Stimulated activated CD4-positive, alpha-beta T cell treated with anti-CD3 and anti-CD28 coated beads, Interleukin-2, amount 100 ng/mL, for 48 hours (primary cell): ENCODE results near the gene GATAD2B.
A peak's percentile ranks its signal among the peaks of the same experiment; 100 is the strongest.
"Not testable (repeated sequence)": the region's sequence is repeated elsewhere in the genome, so short reads cannot be mapped to it uniquely, and the experiment has no call there.

Source experiments
- DNase-seq, 2 donors: peaks; one replicate each; pipeline ENCODE4 v3.0.0-alpha.2; 2020

Gene GATAD2B

DNA sequence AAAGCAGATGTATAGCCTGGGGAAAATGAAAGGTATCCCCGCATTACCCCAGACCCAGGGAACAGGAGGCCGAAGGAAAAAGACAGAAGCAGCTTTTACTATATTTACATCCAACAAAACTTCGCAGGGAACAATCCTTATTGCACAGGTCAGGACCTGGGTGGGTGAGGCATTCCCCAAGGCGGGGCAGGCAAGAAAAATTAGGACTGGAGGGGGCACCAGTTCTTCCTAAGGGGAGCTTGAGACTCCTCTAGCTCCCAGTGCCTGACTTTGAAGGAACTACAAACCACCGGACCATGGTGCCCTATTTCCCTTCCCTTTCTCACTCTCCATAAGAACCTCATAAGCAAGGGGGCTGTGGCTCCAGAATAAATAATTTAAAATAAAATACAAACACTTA is 6.7 kb upstream of the GATAD2B start:
- DNase-seq = no peak

DNA sequence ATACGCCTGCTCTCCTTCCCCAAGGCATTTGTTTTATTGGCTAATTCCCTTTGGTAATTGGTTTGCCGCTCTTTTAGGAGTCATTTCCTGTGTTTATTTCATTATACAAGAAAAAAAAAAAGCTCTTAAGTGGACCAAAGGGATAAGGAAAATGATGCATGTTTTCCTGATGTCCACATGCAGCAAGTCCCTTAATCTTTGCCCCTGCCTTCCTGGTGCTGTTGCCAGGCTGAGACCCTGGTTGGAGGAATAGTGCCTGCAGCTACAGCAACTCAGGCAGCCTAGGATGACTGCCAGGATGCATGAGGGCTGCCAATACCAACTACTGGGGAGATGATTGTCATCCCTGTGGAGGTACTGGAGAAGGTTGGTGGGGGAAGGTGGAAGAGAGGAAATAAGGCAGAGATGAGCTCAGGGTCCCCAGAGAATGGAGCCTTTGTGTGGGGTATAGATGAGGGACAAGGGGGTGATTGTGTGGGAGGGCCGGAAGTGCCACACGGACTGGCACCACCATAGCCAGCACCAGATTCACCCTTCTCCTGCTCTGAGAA is 6.1 kb upstream of the GATAD2B start:
- no peak for DNase-seq

DNA sequence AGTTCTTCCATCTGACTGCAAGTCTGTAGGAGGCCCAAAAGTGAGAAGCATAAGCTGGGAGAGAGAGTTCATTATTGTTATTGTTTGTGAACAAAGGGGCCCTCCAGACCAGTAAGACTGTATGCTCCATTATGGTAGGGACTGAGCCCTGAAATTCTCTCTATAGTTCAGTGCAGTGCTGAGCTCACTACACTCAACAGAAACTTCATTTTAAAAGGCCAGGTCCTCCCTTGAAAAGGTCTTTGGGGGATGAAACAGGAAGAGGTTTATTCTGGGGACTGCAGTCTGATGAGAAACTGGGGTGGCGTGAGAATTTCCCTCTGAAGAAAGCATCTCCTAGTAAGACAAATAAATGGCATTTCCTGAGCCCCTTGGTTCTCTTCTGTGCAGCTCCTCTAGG is 5.5 kb upstream of the GATAD2B start:
- no peak for DNase-seq

DNA sequence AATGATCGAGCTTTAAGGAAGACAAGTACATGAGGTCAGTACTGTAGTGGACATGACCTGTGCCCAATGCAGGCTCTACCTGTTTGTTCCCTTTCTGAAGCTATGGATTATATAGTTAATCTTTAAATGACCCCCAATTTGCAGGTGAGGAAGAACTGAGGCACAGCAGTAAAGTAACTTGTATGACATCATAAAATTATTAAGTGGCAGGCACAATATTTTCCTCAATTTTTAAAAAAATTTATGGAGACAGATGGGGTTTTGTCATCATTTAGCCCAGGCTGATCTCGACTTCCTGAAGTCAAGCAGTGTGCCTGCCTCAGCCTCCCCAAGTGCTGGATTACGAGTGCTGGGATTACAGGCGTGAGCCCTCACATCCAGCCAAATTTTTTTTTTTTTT is 3.6 kb upstream of the GATAD2B start:
- DNase-seq = no peak

DNA sequence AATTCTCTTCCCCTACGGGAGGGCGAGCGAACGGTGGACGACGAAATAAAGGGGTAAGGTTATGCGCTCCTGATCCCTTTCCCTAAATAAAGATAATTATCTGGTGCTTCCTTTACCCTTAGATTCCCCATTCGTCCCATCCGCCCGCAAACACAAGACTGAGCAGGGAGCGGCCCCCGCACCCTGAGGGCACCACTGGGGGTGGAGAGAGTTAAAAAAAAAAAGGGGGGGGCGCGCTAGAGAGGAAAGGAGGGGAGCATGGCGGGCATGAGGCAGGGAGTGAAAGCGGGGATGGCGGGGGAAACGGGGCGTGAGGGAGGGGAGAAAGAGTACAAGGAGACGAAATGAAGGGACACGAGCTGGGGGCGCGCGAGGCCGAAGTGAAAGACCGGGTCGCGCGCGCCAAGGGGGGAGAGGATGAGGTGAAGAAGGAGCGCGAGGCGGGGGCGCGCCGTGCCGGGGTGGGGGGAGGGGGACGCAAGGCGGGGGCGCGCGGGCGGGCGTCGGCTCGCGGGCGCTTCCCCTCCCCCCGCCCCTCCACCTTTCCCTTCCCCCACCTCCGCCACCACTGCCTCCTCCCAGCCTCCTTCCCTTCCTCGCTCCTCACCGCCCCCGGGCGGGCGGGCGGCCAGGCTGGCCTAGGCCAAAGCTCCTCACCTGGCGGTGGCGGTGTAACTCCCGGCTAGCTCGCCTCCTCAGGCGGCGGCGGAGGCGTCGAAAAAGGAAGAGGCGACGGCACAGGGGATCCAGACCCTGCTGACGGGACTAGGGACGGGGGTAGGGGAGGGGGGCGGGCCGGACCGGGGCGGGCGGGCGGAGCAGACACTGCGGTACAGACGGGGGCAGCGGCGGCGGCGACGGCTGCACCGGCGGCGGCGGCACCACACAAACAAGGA is 448 bp downstream of the GATAD2B start:
- peak; percentile 52 to 56 for DNase-seq

DNA sequence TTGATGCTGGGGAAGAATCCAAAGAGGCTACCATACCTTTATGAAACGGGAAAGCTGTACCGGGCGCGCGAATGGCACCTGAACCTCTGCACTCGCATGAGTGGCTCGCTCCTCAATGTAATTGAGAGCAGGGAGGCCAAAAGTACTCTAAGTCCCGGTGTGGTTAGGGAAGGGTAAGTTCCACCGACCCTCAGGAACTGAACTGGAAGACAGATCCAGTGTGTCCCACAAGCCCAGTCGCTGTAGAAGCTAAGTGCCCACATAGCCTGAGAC is 1.0 kb downstream of the GATAD2B start:
- no peak for DNase-seq

DNA sequence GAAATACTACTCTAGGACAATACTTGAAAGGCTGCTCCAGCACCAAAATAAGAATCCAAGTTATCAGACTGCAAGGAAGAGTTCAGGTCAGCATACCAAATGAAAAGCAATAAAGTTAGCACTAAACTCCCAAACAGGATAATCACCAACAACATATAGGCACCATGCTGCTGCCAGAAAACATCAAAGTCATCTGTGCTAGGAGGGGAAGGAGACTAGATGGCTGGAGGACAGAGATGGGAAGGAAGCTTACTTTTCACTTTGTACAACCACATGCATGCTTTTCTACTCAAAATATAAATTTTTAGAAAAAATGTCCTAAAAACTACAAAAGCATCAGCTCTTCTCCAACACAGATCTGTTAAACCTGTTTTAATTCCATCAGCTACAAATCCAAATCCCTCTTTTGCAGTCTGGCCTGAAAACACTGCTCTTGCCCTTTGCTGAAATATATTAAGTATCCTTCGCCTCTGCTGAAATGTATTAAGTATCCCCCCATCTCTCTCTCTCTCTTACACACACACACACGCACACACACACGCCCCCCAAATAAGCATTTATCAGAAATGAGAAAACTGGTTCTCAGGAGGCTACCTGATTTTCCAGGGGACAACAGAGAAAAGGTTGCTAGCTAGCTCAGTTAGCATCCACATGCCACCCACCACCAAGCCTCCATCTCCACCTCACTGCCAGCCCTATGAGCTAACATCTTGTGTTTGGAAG is 1.5 kb downstream of the GATAD2B start:
- DNase-seq = no peak

DNA sequence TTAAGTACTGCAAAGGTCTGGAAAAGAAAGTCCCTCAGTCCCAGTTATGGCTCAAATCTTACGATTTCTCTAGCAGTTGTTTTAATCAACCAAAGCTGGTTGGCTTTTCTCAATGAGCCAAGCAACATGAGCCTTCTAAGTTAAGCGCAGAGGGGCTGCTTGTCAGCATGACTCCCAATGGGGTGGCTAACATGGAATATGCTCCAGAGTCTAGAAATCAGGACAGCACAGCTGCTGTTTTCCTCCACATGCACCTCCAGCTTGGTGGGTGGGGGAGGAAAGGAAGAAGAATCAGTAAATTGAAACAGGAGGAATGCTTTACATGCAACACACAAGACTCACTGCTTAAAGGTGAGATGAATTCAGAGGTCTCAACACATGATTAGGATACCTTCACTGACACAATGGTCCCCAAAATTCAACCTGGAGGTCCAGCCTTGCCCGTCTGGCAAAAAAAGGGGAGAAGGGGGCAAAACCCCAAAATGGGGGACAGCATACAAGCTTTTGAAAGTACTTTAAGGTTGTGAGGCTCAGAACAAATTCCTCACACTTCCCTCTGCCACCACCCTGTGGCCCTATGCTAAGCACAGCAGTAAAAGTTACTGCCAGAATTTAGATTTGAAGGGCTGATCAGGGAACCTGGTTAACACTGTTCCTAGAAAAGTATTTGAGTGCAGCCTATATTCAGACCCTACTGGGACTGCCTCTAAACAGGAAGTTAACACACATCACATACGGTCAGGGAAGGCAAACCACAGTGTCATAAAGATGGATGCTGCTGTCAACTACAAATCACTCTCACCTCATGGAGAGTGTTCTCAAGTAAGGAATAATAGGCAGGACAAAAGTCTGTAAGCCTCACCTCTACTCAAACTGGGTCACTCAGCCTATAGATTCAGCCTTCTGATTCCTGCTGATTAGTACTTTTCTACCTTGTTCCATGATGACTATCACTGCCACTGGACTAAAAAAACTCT is 2.6 kb downstream of the GATAD2B start:
- no peak for DNase-seq

DNA sequence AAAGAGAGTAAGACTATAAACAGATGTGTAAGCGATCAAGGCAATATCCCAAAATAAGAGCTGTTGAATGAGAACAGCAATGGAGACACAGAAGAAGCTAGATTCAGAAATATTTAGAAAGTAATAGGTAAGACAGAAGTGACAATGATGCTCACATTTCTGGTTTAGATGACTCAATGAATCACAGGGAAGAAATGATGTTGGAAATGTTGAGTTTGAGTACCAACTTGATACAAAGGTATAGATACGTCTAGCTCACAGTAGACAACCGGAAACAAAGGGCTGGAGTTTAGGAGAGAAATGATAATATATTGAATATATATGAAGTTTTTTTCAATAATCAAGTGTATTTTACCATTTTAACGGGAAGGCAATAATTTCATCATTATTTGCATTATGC is 6.5 kb downstream of the GATAD2B start:
- no peak for DNase-seq

DNA sequence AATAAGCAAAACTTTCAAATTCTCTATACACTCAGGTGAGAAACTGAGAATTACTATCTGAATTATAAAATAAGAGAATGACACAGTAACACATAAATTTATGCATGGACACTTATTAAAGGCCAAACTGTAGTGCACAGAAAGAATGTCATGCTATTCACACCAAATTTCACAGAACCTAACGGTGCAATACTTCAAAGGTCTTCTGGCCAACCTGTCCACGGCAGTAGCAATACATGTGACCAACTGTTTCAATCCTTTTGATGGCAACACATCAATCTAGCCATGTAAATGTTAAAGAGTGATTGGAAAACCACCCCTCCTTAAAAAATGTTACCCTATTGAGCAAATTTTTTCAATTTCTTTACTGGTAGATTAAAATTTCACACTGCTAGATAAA is 10.4 kb downstream of the GATAD2B start:
- no peak for DNase-seq

DNA sequence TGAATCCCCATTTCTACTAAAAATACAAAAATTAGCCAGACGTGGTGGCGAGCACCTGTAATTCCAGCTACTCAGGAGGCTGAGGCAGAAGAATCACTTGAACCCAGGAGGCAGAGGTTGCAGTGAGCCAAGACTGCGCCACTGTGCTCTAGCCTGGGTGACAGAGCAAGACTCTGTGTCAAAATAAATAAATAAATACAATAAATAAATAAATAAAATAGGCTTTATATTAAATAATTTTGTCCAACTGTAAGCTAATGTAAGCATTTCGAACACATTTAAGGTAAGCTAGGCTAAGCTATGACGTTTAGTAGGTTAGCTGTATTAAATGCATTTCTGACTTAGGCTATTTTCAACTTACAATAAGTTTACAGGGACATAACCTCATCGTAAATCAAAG is 12.2 kb downstream of the GATAD2B start:
- not testable (repeated sequence) for DNase-seq

DNA sequence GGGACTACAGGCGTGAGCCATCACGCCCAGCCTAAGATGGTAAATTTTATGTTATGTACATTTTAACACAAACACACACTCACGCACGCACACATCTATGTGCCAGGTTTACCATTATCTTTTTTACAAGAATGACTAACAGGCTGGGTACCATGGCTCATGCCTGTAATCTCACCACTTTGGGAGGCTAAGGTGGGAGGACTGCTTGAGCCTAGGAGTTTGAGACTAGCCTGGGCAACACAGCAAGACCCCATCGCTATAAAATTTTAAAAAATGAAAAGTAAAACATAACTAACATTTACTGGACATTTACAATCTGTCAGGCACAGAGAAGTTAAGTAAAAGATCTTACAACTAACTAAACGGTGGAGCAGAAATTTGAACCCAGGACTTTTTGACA is 14.7 kb downstream of the GATAD2B start:
- no peak for DNase-seq

DNA sequence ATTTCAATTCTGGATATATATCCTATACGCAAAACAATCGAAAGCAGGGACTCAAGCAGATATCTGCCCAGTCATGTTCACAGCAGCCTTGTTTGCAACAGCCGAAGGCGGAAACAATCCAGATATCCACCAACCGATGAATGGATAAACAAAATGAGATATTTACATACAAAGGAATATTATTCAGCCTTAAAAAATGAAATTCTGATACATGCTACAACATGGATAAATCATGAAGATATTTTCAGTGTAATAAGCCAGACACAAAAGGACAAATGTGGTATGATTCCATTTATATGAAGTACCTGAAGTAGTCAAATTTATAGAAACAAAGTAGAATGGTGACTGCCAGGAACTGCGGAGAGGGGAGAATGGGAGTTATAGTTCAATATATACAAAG is 15.6 kb downstream of the GATAD2B start:
- no peak for DNase-seq

DNA sequence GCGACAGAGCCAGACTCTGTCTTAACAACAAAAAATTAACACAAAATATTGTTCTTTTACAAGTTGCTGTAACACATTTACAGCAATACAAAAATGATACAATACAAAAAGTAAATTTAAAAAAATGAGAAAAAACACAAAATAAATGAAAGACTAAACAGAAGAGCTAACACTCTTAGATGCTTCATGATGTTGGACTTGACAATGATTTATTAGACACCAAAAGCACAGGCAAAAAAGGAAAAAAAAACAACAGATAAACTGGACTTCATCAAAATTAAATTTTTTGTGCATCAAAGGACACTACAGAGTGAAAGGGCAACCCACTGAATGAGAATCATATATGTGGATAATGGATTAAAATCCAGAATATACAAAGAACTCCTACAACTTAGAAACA is 16.4 kb downstream of the GATAD2B start:
- no peak for DNase-seq

DNA sequence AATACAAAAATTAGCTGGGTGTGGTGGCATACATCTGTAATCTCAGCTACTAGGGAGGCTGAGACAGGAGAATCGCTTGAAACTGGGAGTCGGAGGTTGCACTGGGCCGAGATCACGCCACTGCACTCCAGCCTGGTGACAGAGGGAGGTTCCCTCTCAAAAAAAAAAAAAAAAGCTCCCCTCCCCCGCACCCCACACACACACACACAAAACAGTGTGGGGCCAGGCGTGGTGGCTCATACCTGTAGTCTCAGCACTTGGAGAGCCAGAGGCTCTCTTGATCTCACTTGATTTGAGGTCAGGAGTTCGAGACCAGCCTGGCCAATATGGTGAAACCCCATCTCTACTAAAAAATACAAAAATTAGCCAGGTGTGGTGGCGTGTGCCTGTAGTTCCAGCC is 16.9 kb downstream of the GATAD2B start:
- not testable (repeated sequence) for DNase-seq

DNA sequence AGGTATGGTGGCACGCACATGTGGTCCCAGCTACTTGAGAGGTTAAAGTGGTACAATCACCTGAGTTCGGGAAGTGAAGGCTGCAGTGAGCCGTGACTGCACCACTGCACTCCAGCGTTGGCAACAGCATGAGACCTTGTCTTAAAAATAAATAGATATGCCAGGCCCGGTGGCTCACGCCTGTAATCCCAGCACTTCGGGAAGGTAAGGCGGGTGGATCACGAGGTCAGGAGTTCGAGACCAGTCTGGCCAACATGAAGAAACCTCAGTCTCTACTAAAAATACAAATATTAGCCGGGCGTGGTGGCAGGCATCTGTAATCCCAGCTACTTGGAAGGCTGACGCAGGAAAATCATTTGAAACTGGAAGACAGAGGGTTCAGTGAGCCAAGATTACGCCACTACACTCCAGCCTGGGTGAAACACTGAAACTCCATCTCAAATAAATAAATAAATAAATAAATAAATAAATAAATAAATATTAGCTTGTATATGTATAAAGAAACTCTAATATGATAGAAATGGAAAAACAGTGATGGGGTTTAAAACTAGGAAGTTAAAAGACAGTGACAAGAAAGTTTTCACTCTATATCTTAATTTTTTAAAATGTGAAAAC is 18.8 kb downstream of the GATAD2B start:
- DNase-seq = no peak

DNA sequence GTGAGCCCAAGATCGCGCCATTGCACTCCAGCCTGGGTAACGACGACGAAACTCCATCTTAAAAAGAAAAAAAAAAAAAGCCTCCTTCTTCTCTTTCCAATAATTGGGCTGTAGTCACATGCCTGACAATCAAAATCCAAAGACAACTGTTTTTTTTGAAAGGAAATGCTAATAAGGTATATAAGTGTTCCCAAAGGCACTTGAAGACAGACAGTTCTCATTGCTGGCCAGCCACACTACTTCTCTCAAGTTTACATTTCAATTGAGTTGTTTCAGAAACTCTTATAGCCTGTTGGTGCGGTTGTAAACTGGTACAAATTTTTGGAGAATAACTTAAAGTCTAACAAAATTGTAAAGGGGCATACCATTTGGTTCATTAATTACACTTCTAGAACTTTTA is 23.3 kb downstream of the GATAD2B start:
- DNase-seq = no peak

DNA sequence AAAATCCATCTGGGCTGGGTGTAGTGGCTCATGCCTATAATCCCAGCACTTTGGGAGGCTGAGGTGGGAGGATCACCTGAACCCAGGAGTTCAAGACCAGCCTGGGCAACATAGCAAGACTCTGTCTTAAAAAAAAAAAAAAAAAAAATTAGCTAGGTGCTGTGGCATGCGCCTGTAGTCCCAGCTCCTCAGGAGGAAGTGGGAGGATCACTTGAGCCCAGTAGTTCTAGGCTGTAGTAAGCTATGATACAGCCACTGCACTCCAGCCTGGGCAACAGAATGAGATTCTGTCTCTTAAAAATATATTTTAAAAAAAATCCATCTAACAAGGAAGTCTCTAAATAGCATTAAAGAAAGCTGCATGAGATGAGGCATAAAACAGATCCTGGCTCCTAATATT is 26.9 kb downstream of the GATAD2B start:
- DNase-seq = not testable (repeated sequence)

DNA sequence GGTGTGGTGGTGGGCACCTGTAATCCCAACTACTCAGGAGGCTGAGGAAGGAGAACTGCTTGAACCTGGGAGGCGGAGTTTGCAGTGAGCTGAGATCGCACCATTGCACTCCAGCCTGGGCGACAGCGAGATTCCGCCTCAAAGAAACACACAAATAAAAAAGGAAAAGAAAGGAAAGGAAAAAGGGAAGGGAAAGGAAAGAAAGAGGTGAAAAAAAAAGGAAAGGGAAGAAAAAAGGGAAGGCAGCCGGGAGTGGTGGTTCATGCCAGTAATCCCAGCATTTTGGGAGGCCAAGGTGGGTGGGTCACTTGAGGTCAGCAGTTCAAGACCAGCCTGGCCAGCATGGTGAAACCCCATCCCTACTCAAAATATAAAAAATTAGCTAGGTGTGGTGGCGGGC is 31.7 kb downstream of the GATAD2B start:
- not testable (repeated sequence) for DNase-seq

DNA sequence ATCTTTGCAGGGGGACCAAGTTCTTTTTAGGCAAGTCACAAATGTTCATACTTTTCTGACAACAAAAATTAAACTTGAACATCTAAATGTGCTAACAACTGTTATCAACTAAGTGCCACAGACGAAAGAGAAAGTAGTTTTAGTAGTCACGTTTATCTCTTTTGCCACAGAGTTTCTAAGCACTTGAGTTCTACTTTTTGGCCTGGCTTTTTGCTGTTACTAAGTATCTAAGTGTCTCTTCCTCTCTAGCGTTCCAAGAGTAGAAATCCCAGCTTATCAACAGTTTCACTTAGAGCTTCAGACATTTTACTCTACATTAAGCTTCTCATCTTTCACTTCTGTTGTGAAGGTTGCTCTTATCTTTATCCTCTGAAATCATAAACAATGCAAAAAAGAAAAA is 34.2 kb downstream of the GATAD2B start:
- DNase-seq = no peak

DNA sequence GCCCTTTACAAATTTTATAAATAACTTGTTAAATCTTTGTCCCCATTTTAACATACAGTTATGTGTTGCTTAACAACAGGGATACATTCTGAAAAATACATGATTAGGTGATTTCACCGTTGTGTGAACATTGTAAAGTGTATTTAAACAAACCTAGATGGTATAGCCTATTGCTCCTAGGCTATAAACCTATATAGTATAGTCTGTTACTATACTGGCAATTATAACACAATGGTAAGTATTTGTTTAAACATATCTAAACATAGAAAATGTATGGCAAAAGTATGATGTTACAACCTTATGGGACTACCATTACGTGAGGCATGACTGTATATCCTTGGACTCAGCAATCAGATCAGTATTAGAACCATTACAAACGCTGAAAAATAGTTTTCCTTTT is 36.6 kb downstream of the GATAD2B start:
- no peak for DNase-seq

DNA sequence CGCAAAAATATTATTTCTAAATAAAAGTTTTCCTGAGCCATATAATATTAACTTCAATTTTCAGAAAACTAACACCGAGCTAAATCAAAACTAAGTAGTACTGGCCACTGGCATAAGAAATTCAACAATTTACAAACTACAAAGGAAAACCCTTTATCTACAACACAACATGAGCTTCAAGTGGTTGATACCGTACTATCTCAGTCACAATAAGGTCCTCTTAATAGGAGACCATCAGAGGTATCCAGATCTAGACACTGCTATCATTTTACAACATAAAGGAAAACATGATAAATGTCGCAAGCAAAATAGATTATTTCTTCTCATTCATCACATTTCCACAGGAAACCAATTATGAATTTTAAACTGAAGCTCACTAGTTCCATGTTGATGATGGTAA is 39.5 kb downstream of the GATAD2B start:
- no peak for DNase-seq
